GM21526 (cell line): ENCODE data around the gene GARIN5A.

Experiments used
- ATAC-seq: cut with Tn5 transposase; IDR thresholded peaks from one replicate; pipeline ENCODE4 v1.9.1; 2021; ENCODE audit warnings: moderate library complexity; ENCODE audit not compliant: unreplicated experiment, low FRiP score

GARIN5A gene

DNA sequence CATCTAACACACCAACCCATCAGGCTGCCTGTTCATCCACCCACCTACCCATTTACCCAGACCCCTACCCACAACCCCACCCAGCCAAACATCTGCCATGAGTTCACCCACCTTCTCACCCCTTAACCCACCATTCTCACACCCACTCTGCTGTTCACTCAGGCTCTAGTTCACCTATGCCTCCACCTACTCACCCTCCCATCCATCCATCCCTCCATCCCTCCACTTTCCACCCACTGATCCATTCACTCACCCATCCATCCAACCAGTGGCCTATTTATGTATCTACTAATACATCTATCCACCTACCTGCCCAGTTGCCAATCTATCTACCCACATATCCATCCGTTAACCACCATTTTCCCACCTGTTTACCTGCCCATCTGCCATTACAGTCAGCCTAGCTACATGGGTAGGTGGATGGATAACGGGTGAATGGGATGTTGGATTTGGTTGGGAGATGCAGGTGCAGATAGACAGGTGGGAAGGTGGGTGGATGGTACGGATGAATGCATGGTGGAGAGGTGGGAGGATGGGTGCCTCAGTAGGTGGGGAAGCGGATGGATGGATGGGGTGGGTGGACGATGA lies 38.7 kb downstream of the GARIN5A start:
- no peak for ATAC-seq

DNA sequence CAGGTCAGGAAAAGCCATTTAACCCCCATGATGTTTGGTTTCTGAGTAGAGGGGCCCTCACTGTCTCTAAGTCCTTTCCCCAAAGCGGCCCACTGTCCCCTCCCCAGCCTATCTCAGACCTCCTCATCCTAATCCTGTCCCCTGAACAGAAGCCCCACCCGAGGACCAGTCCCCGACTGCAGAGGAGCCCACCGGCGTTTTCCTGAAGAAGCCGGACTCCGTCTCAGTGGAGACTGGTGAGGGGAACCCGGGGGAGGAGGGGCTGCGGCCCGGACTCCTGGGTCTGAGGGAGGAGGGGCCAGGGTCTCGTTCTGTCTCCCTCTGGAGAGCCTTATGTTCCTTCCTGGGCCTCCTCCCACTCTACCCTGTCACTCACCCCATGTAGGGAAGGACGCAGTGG lies 41.0 kb downstream of the GARIN5A start:
- no peak for ATAC-seq

DNA sequence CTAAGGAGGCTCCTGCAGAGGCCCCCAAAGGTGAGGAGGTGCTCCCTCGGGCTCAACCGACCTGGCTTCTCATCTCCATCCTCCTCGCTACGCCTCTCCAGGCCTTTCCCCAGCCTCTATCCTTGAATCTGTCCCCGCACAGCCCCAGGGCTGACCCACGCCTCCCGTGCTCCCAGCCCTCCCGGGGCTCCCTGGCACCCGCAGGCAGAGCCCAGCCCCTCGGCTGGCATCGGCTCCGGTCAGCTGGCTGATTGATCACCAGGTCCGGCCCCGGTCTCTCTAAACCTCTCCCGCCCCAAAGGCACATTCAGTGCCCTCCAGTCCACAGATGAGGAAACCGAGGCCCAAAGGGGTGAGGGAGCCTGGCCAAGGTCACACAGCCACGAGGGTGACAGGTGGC lies 41.4 kb downstream of the GARIN5A start:
- no peak for ATAC-seq

DNA sequence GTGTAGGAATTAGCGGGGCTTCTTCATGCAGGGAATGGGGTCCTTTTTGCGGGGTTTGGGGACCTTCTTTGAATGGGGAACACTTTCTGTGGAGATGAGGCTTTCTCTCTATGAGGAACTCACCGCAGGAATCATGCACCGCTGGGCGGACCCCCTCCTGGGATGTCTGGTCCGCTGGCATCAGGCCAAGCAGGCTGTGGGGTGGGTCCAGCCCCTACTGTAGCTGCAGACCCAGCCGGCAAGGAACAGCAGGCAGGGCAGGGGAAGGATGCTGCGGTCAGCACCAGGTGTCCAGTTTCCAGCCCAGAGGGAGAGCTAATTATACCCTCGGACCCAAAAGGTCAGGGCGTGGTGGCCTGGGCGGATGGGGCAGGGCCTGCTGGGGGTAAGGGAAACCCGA lies 42.1 kb downstream of the GARIN5A start:
- ATAC-seq = no peak

DNA sequence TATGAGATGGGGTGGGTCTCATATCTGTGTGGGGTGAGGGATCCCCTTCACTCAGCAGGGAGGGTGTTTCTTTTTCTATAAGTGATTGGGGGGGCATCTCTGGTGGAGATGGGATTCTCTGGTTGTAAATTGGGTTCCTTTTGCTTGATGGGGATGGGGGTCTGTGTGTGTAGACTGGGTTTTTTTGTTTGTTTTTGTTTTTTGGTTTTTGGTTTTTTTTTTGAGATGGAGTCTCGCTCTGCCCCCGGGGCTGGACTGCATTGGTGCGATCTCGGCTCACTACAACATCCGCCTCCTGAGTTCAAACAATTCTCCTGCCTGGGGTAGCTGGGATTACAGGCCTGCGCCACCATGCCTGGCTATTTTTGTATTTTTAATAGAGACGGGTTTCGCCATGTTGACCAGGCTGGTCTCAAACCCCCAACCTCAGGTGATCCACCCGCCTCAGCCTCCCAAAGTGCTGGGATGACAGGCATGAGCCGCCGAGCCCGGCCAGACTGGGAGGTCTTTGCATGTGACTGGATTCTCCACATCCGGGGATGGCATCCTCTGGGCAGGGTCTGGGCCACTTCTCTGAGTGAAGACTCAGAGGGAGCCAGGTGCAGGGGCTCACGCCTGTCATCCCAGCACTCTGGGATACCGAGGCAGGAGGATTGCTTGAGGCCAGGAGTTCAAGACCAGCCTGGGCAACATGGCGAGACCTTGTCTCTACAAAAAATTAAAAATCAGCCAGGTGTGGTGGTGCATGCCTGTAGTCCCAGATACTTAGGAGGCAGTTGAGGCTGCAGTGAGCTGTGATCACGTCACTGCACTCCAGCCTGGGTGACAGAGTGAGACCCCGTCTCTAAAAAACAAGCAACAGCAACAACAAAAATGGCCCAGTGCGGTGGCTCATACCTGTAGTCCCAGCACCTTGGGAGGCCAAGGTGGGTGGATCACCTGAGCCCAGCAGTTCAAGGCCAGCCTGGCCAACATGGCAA lies 43.2 kb downstream of the GARIN5A start:
- ATAC-seq = no peak

DNA sequence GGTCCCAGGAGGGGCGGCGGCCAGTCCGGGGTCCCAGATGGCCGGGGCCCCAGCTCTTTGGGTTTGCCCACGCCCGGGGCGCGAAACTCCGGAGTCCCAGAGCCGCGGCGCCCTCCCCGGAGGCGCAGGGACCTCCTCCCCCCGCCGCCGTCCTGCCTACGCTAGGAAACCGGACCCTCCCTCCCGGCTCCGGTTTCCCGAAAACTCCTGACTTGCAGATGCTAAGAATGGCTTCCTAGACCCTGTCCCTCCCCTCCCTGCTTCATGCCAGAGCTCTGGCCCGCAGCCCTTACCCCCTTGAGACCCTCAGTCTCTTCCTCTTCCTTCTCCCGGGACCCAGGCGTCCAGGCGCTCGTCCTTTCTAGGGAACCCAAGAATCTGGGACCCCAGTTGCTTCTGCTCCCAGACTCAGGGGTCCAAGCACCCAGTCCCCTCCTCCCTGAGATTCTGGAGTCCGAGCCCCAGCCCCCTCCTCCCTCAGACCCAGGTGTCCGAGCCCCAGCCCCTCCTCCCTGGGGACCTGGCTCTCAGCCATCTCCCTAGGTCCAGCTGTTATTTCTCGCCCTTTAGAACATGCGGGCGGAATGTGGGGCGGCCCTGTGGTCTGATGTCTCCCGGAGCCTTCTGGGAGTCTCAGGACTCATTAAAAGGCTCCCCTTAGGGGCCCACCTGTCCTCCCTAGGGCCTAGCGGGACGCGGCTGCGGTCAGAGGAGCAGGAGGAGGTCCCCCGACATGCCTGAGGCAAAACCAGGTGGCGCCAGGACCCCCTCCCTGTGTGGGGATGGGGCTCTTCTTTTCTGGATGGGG lies 44.2 kb downstream of the GARIN5A start, which contains the start of gene MYBPC2:
Gene MYBPC2, plus strand, starts transcription at position 672 of the 808 bp plus-strand sequence. Its CDS starts 62 bp downstream, at position 734.
- ATAC-seq = no peak

DNA sequence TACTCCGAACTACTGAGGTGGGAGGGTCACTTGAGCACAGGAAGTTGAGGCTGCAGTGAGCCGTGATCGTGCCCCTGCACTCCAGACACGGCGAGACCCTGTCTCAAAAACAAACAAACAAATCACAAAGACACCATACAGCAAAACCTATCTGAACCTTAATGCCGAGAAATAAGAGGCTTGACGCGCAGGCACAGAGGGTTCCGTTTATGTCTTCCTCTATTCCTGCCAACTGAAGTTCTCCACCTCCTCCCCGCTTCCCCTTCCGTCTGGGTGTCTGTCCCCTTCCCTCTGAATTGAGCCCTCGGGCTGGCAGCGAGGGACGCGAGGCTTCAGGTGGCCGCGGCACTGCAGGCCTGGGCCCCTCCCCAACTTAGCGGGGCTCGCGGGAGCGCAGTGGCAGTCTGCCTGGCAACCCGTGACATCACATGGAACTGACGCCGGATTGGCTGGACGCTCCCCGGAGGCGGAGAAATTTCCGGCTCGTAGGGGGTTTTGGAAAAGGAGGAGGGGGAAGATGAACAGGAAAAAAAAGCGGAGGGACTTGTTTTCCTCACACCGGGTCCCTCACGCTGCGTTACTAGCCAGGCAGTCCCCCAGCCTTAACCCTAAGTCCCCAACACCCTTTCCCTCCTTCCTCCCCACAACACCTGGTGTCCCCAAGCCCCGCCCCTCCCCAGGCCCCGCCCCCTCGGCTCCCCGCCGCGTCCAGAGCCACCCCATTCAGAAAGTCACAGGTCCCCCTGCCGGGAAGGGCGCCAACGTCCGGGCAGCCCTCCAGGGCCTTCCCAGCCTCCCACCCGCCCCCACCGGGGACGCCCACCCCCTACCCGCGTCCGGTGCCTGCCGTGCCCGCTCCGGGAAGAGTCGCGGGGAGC lies 45.1 kb downstream of the GARIN5A start:
- ATAC-seq = peak; percentile 71

DNA sequence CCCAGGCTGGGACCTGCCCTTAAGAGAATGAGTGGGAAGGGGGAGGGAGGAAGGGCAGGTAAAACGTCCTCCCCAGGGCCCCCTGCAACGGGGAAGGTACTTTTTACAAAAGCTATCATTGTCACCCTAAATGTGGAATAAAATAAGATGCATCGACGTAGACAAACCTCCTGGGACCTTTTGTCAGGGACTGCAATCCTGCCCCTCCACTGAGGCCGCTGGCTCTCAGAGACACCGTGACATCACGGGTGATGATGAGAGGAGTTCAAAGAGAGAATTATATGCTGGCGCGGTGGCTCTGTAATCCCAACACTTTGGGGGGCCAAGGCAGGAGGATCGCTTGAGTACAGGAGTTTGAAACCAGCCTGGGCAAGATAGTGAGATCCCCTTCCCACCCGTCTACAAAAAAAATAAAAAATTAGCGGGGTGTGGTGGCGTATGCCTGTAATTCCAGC lies 45.7 kb downstream of the GARIN5A start:
- ATAC-seq = no peak

DNA sequence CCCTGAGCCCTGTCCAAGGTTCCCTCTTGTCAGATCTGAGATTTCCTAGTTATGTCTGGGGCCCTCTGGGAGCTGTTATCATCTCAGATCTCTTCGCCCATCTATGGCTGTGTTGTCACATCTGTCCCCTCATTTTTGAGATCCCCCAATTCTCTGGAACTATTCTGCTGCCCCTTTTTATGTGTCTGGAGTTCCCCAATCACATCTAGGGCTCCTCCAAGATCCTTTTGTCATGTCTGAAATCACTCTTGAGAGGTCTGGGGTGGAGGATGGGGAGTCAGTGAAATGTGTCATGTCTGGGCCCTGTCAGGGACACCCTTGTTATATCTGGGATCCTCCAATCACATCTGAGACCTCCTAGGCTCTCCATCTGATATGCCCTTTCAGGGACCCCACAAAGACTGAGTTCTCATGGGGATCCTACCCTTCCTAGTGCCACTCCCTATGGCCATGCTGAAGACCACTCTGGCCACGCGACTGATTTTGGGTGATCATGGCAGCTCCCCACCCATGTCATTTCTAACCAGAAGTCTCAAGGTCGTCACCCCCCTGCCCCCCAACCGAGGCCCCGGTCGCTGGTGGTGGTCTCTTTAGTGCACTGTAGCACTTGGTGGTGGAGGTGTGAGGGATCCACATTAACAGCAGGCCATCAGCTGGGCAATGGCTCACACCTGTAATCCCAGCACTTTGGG lies 47.7 kb downstream of the GARIN5A start:
- no peak for ATAC-seq

DNA sequence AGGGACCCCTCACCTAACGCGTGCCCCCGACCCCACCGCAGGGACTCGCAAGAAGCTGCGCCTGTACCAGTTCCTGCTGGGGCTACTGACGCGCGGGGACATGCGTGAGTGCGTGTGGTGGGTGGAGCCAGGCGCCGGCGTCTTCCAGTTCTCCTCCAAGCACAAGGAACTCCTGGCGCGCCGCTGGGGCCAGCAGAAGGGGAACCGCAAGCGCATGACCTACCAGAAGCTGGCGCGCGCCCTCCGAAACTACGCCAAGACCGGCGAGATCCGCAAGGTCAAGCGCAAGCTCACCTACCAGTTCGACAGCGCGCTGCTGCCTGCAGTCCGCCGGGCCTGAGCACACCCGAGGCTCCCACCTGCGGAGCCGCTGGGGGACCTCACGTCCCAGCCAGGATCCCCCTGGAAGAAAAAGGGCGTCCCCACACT lies 48.6 kb downstream of the GARIN5A start:
- no peak for ATAC-seq

DNA sequence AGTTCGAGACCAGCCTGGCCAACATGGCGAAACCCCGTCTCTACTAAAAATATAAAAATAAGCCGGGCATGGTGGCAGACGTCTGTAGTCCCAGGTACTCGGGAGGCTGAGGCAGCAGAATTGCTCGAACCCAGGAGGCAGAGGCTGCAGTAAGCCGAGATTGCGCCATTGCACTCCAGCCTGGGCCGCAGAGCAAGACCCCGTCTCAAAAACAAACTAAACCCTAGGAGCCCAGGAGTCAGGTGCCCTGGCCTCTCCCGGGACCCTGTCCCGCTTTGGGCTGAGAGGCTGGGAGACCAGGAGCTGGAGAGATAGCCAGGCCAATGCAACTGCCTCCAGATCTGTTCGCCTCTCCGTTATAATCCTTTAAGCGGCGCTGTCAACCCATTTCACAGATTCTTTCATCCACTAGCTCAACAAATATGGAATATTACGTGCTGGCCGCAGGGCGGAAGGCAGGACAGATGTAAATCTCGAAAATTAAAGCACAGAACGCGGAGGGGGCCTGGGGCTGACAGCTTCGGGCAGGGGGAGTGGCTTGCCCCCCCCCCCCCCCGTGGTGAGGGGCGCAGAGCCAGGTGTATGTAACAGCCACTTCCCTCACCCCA lies 49.2 kb downstream of the GARIN5A start:
- ATAC-seq = no peak

DNA sequence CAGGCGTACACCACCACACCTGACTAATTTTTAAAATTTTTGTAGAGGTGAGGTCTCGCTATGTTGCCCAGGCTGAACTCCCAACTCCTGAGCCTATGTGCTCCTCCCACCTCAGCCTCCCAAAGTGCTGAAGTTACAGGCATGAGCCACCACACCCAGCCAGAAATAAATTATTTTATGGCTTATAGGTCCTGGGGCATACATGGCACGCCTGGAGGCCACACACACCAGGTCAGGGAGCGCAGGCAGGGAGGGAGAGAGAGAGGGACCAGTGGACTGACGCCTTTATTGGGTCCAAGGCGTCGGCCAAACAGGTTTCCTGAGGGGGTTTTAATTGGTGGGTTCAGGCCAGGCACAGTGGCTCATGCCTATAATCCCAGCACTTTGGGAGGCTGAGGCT lies 51.1 kb downstream of the GARIN5A start:
- ATAC-seq = no peak

DNA sequence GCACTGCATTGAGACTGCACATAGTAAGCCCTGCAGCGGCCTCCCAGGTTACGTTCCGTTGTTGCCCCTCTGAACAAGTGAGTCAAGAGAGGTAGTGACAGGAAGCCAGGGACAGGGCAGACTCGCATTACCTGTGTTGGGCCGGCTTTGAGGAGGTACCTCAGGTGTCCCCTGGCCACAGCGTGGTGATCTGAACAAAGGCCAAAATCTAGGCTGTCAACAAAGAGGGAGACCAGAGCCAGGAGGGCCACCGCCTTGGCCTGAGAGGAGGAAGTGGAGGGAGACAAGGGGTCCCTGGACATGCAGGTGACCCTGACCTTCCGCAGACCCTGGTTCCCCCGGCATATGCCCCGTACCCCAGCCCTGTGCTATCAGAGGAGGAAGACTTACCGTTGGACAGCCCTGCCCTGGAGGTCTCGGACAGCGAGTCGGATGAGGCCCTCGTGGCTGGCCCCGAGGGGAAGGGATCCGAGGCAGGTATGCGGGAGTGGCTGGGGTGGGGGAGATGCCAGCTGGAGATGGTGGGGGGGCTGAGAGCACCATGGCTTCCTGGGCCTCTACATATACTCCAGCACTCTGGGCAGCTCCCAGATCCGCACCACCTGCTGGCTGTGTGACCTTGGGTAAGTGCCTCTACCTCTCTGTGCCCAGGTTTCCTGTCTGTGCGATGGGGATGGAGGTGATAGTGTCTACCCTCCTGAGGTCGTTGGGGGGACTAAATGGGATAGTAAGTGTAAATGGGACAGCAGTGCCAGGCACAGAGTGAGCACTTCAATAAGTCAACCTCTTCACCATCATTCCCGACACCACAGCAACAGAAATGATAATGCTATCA lies 53.2 kb downstream of the GARIN5A start:
- ATAC-seq = no peak

DNA sequence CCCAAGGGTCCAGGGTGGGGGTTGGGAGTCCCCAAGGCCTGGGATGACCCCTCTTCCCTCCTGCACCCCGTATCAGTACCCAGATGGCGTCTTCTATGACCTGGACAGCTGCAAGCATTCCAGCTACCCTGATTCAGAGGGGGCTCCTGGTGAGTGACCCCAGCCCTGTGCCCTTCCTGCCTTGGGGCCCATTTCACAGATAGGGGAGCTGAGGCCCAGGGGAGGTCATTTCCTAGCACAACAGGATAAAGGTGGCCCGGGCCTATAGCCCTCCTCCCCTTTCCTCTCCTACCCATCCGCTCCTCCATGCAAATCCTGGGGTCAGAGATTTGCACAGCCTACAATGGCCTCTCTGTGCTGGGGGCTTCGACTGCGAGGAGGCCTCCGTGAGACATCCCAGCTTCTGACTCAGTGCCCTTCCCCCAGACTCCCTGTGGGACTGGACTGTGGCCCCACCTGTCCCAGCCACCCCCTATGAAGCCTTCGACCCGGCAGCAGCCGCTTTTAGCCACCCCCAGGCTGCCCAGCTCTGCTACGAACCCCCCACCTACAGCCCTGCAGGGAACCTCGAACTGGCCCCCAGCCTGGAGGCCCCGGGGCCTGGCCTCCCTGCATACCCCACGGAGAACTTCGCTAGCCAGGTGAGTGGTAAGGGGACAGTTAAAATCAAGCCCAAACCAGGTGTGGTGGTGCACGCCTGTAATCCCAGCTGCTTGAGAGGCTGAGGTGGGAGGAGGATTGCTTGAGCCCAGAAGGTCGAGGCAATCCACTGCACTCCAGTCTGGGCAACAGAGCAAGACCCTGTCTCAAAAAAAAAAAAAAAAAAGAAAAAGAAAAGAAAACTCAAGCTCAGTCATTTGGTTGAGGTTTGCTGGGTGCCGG lies 54.0 kb downstream of the GARIN5A start:
- no peak for ATAC-seq

DNA sequence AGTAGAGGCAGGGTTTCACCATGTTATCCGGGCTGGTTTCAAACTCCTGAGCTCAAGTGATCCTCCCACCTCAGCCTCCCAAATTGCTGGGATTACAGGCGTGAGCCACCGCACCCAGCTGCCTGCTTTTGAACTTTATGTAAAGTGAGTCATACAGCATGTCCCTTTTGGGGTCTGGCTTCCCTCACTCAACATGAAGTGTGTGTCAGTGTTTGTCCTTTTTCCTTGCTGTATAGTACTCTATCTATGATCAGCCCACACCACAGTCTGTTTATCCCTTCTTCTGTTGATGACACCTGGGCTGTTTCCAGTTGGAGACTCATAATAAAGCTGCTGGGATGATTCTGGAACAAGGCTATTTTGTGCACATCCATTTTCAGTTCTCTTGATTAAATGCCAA lies 55.8 kb downstream of the GARIN5A start:
- ATAC-seq = no peak

DNA sequence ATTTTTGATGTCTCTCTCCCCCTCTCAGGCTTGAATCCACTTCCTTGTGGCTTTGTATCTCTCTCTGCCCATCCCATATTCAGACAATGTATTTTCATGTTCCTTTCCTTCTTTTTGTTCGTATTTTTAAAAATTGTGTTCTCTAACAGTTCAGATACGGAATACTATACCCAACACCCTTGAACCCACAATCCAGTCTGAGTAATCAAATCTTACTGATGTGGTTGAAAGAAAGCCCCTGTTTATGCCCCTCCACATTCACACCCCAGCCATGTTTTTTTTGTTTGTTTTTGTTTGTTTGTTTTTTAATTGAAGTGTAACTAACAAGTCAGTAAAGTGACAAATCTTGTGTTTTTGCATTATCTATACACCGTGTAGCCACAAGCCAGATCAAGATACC lies 56.5 kb downstream of the GARIN5A start:
- ATAC-seq = no peak

DNA sequence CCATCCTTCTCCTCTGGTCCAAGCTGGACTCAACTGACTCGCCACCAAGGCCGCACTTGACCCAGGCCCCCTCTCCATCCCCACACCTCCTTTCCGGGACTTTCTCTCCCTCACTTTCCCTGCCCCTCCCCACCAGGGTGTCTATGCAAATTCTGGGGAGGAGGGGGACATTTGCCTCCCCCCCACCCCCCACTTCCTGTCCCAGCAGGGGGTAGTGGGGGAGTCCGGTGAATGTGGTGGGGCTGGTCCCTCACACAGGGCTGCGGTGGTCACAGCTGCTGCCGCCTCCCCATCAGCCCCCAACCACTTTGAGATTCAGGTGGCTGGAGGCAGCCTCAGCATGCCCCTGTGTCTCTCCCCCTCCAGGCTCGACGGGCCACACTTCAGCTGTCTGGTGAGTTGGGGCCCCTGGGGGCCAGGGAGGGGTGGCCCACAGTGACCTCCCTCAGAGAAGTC lies 57.0 kb downstream of the GARIN5A start:
- ATAC-seq = no peak
